DND-41 (cell line): Measurements from ENCODE around the gene UGT1A5.

Experiments used
- ATAC-seq: fragments of 200-7000 bp; cut with Tn5 transposase; 3 replicates; pipeline ENCODE4 v1.9.1; 2021; ENCODE audit warnings: low read depth; ENCODE audit not compliant: insufficient read depth
- DNase-seq: peaks from one replicate; pipeline ENCODE4 v3.0.0-alpha.2; 2020
- H2AFZ ChIP-seq: 2 replicates; pipeline ENCODE4 v1.6.0; 2012; ENCODE audit warnings: low read depth, low read length
- H3K27ac ChIP-seq: 2 replicates; pipeline ENCODE4 v1.5.1; 2012; ENCODE audit warnings: low read length, inconsistent platforms
- H3K27me3 ChIP-seq: fragments of 200-600 bp; sonication (generic); 2 replicates; pipeline ENCODE4 v1.6.0; 2012; ENCODE audit warnings: low read length, mild to moderate bottlenecking, inconsistent platforms; ENCODE audit not compliant: insufficient read depth, poor library complexity
- H3K36me3 ChIP-seq: 2 replicates; pipeline ENCODE4 v1.5.1; 2012; ENCODE audit warnings: low read length, inconsistent platforms; ENCODE audit not compliant: insufficient read depth
- H3K4me1 ChIP-seq: 2 replicates; pipeline ENCODE4 v1.5.1; 2012; ENCODE audit warnings: mild to moderate bottlenecking, low read length; ENCODE audit not compliant: insufficient read depth
- H3K4me2 ChIP-seq: 2 replicates; pipeline ENCODE4 v1.6.0; 2012; ENCODE audit warnings: mild to moderate bottlenecking, moderate library complexity, low read length, inconsistent platforms; ENCODE audit not compliant: insufficient read depth
- H3K4me3 ChIP-seq, 2 experiments: fragments of 200-600 bp in 1 of 2; shearing (Covaris generic) in 1 of 2; 2 replicates each; pipeline ENCODE4 v1.5.1; 2012 to 2016; ENCODE audit warnings: inconsistent platforms in 2 of 2, low read length in 2 of 2, mild to moderate bottlenecking in 2 of 2, low read depth in 1 of 2, moderate library complexity in 1 of 2
- H3K79me2 ChIP-seq: 2 replicates; pipeline ENCODE4 v1.6.0; 2012; ENCODE audit warnings: low read length, inconsistent platforms; ENCODE audit not compliant: insufficient read depth
- H3K9ac ChIP-seq: 2 replicates; pipeline ENCODE4 v1.6.0; 2012; ENCODE audit warnings: low read depth, mild to moderate bottlenecking, inconsistent platforms, low read length, moderate library complexity
- H3K9me3 ChIP-seq: 2 replicates; pipeline ENCODE4 v1.5.1; 2012; ENCODE audit warnings: low read length, moderate library complexity, mild to moderate bottlenecking, inconsistent platforms; ENCODE audit not compliant: insufficient read depth, severe bottlenecking
- H4K20me1 ChIP-seq: 2 replicates; pipeline ENCODE4 v1.6.0; 2012; ENCODE audit warnings: low read length; ENCODE audit not compliant: insufficient read depth
- EZH2 ChIP-seq: IDR thresholded peaks from 3 replicates; pipeline ENCODE4 v1.6.1; 2012; ENCODE audit warnings: borderline replicate concordance, low read depth, mild to moderate bottlenecking, moderate library complexity, low read length, inconsistent platforms; ENCODE audit not compliant: severe bottlenecking
- TF ChIP-seq, protein P1 (sequence below): IDR thresholded peaks from 2 replicates; pipeline ENCODE4 v1.5.1; 2012; ENCODE audit warnings: borderline replicate concordance, low read length, moderate library complexity, mild to moderate bottlenecking; ENCODE audit not compliant: poor library complexity, severe bottlenecking; ENCODE audit errors: extremely low read depth

The UGT1A5 gene

DNA sequence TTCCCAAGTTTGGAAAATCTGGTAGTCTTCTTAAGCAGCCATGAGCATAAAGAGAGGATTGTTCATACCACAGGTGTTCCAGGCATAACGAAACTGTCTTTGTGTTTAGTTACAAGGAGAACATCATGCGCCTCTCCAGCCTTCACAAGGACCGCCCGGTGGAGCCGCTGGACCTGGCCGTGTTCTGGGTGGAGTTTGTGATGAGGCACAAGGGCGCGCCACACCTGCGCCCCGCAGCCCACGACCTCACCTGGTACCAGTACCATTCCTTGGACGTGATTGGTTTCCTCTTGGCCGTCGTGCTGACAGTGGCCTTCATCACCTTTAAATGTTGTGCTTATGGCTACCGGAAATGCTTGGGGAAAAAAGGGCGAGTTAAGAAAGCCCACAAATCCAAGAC is 59.4 kb downstream of the UGT1A5 start:
- Histone ChIP-seq H4K20me1 (no peaks in the 10 kb centered on the region), H3K9me3 (no peaks in the 10 kb centered on the region), H3K27me3 (no peaks in the 10 kb centered on the region), H2AFZ (no peak overlapping the region), H3K36me3 (no peaks in the 10 kb centered on the region), H3K27ac (no peak overlapping the region), H3K4me2 (no peak overlapping the region), H3K4me1 (no peaks in the 10 kb centered on the region), H3K4me3 (no peak overlapping the region), H3K9ac (no peak overlapping the region), H3K79me2 (no peaks in the 10 kb centered on the region)
- no peak for ATAC-seq
- TF ChIP-seq, protein P1, sequence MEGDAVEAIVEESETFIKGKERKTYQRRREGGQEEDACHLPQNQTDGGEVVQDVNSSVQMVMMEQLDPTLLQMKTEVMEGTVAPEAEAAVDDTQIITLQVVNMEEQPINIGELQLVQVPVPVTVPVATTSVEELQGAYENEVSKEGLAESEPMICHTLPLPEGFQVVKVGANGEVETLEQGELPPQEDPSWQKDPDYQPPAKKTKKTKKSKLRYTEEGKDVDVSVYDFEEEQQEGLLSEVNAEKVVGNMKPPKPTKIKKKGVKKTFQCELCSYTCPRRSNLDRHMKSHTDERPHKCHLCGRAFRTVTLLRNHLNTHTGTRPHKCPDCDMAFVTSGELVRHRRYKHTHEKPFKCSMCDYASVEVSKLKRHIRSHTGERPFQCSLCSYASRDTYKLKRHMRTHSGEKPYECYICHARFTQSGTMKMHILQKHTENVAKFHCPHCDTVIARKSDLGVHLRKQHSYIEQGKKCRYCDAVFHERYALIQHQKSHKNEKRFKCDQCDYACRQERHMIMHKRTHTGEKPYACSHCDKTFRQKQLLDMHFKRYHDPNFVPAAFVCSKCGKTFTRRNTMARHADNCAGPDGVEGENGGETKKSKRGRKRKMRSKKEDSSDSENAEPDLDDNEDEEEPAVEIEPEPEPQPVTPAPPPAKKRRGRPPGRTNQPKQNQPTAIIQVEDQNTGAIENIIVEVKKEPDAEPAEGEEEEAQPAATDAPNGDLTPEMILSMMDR, result no peak
- no peak for TF ChIP-seq EZH2
- no peak for DNase-seq

DNA sequence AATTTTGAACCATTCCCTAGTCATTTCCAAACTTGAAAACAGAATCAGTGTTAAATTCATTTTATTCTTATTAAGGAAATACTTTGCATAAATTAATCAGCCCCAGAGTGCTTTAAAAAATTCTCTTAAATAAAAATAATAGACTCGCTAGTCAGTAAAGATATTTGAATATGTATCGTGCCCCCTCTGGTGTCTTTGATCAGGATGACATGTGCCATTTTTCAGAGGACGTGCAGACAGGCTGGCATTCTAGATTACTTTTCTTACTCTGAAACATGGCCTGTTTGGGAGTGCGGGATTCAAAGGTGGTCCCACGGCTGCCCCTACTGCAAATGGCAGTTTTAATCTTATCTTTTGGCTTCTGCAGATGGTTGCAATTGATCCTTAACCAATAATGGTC is 59.9 kb downstream of the UGT1A5 start:
- Histone ChIP-seq H3K4me3 (no peak overlapping the region), H2AFZ (no peak overlapping the region), H3K4me2 (no peak overlapping the region), H3K79me2 (no peaks in the 10 kb centered on the region), H3K9me3 (no peaks in the 10 kb centered on the region), H3K27ac (no peak overlapping the region), H3K27me3 (no peaks in the 10 kb centered on the region), H4K20me1 (no peaks in the 10 kb centered on the region), H3K36me3 (no peaks in the 10 kb centered on the region), H3K9ac (no peak overlapping the region), H3K4me1 (no peaks in the 10 kb centered on the region)
- no peak for DNase-seq
- TF ChIP-seq EZH2, result no peak
- TF ChIP-seq, protein P1, result no peak
- no peak for ATAC-seq

DNA sequence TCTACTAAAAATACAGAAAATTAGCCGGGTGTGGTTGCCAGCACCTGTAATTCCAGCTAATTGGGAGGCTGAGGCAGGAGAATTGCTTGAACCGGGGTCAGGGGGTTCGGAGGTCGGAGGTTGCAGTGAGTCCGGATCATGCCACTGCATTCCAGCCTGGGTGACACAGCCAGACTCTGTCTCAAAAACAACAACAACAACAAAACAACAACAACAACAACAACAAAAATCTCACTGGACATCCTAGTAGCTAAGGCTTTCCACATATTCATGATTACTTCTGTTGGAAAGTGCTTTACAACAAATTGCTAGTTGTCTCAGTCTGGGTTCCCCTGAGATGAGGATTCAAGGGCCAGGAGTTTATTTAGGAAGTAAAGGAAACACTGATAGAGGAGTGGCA is 61.1 kb downstream of the UGT1A5 start:
- Histone ChIP-seq H3K4me2 (no peak overlapping the region), H3K36me3 (no peaks in the 10 kb centered on the region), H3K9me3 (no peaks in the 10 kb centered on the region), H3K27ac (no peak overlapping the region), H3K9ac (no peak overlapping the region), H3K79me2 (no peaks in the 10 kb centered on the region), H3K4me3 (no peak overlapping the region), H3K27me3 (no peaks in the 10 kb centered on the region), H3K4me1 (no peaks in the 10 kb centered on the region), H4K20me1 (no peaks in the 10 kb centered on the region), H2AFZ (no peak overlapping the region)
- no peak for ATAC-seq
- DNase-seq, result no peak
- TF ChIP-seq, protein P1, result no peak
- no peak for TF ChIP-seq EZH2

DNA sequence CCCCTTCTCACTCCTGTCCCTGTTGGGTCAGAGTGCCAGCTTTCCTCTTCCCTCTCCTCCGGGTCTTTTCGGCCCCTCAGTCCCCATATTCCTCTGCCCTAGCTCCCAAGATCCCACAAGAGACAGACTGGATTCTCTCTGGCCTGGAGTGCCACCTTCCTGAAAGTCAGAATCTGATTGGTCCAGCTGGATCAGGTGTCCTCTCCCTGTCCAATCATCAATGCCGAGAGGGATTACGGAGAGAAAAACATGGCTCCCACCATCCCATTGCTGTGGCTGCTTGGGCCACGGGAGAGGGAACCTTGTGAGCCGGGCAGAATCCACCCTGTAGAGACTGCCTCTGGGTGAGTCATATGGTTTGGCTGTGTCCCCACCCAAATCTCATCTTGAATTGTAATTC is 62.7 kb downstream of the UGT1A5 start:
- H3K9ac ChIP-seq, result no peak overlapping the region
- H4K20me1 ChIP-seq, result no peaks in the 10 kb centered on the region
- no peak overlapping the region for H3K4me3 ChIP-seq
- no peaks in the 10 kb centered on the region for H3K9me3 ChIP-seq
- H3K4me1 ChIP-seq, result no peaks in the 10 kb centered on the region
- no peak overlapping the region for H3K4me2 ChIP-seq
- ATAC-seq, result no peak
- H3K27ac ChIP-seq, result no peak overlapping the region
- no peak for DNase-seq
- H3K36me3 ChIP-seq, result no peaks in the 10 kb centered on the region
- no peak for TF ChIP-seq EZH2
- TF ChIP-seq, protein P1, result no peak
- H2AFZ ChIP-seq, result no peak overlapping the region
- no peaks in the 10 kb centered on the region for H3K79me2 ChIP-seq
- no peaks in the 10 kb centered on the region for H3K27me3 ChIP-seq
